Inflammatory macrophage treated with lipopolysaccharide for 4 hours (primary cell): ENCODE results near the gene TAF4B.
"Not testable (repeated sequence)": the region's sequence is repeated elsewhere in the genome, so short reads cannot be mapped to it uniquely, and the experiment has no call there.

Experiments
- DNase-seq: peaks from one replicate; pipeline ENCODE4 v3.0.0-alpha.2; 2020

TAF4B gene

GRCh38 chr18:26237363-26237762, 11.1 kb downstream of the TAF4B start:
- not testable (repeated sequence) for DNase-seq

GRCh38 chr18:26238718-26239117, 12.5 kb downstream of the TAF4B start:
- not testable (repeated sequence) for DNase-seq

DNA sequence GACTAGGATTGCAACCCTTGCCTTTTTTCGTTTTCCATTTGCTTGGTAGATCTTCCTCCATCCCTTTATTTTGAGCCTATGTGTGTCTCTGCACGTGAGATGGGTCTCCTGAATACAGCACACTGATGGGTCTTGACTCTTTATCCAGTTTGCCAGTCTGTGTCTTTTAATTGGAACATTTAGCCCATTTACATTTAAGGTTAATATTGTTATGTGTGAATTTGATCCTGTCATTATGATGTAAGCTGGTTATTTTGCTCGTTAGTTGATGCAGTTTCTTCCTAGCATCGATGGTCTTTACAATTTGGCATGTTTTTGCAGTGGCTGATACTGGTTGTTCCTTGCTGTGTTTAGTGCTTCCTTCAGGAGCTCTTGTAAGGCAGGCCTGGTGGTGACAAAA, 16.1 kb downstream of the TAF4B start:
- not testable (repeated sequence) for DNase-seq

- DNase-seq: not testable (repeated sequence)
These were observed 19.2 kb downstream of the TAF4B start for GRCh38 chr18:26245434-26245833.

GRCh38 chr18:26252411-26252810, 26.2 kb downstream of the TAF4B start:
- no peak for DNase-seq

DNA sequence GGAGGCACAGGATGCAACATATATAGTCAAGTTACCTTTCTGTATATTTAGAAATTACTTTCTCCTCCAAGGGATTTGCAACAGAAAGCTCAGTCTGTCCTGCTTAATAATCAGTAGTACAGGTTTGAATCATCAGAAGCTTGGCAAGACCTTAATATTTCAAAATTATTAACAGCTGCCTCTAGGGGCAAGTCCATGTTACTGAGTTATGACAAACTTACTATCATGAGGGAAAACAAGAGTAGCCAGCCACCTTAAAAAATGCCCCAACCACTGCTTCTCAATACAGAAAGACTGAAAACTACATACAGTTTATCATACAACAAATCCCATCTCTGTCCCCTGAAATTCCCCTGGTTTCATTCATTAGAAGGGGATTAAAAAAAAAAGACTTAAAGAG, 28.6 kb downstream of the TAF4B start:
- DNase-seq: not testable (repeated sequence)

DNA sequence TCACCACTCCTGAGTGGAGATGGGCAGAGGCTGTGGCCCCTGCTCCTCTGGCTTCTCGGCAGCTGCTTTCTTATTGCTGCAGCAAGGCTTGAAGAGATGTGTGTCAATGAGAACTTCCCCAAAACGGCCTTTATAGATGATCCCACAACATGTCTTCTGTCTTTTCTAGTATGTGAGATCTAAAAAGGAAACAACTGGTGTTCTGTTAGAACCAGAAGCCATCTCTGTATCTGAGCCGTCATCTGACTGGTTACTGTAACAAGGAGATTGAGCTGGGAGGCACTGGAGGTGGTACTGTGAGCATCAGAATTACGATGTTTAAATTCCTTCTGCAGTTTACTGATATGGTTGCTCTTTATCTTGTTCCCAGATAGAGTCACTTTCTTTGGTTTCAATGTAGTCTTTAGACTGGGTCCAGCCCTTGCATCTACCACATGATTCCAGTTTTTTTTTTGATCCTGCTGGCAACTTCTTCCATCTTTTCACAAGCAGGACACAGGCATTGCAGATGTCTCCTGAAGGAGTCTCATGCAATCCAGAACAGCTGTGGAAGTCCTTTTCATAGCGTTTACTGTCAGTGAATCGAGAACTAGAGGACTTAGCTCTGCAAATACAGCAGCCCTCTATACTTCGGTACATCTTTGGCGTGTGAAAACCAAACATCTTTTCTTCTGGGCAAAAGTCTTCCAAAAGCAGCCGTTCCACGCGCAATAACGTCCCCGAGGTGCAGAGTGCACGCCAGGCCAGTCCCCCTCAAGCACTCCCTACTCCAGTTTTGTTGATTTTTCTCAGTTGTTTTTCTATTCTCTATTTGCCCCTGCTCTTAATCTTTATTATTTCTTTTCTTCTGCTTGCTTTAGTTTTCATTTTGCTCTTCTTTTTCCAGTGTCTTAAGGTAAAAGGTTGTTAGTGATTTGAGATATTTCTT, 29.7 kb downstream of the TAF4B start:
- peak; percentile 15 for DNase-seq

DNA sequence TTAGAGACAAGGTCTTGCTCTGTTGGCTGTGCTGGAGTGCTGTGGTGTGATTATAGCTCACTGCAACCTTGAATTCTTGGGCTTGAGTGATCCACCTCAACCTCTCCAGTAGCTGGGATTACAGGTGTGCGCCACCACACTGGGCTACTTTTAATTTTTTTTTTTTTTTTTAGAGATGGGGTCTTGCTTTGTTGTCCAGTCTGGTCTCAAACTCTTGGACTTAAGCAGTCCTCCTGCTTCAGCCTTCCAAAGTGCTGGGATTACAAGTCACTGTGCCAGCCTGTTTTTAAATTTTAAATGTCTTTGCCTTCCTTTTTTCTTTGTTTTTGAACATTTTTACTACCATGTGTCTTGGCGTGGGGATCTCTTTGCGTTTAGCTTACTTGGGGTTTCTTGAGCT, 32.5 kb downstream of the TAF4B start:
- no peak for DNase-seq

DNA sequence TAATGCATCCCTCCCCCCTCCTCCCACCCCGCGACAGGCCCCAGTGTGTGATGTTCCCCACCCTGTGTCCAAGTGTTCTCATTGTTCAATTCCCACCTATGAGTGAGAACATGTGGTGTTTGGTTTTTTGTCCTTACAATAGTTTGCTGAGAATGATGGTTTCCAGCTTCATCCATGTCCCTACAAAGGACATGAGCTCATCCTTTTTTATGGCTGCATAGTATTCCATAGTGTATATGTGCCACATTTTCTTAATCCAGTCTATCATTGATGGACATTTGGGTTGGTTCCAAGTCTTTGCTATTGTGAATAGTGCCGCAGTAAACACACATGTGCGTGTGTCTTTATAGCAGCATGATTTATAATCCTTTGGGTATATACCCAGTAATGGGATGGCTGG, 33.2 kb downstream of the TAF4B start:
- DNase-seq: not testable (repeated sequence)

DNA sequence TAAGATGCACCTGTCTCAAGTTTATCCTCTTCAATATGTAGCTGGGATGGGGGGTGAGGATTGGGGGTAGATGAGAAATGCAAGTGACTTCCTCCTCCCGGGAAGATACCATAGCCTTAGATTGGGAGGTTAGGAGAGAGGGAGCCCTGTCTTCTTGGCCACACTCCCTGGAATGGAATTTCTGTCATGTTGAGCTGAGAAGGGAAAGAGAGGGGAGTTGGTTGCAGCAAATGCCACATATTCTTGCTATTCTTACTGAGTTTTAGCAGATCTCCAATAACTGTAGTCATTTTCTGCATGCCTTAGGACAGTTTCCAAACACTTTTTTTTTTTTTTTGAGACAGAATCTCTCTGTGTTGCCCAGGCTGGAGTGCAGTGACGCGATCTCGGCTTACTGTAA, 35.9 kb downstream of the TAF4B start:
- no peak for DNase-seq

DNA sequence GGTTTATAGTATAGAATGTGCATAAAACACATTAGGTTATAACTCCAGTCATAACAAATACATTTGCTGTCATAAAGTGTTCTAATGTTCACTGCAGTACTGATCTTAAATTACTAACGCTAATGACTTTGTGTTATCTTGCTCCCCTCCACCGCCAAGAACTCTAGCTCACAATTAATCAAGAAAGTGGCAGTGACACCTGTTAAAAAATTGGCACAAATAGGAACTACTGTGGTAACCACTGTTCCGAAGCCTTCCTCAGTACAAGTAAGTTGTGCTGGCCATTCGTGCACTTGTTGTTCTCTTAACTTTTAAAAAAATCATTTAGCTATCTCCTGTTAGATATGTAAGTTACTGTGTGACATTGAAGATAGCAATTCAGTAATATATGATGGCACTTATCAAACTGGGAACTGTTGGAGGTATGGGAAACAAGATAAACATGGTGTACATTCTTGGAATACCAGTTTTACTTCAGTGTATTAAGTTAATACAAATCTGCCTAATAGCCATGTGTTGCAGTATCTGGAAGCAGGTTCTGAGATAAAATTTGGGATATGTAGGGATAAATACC, 41.2 kb downstream of the TAF4B start:
- no peak for DNase-seq

DNA sequence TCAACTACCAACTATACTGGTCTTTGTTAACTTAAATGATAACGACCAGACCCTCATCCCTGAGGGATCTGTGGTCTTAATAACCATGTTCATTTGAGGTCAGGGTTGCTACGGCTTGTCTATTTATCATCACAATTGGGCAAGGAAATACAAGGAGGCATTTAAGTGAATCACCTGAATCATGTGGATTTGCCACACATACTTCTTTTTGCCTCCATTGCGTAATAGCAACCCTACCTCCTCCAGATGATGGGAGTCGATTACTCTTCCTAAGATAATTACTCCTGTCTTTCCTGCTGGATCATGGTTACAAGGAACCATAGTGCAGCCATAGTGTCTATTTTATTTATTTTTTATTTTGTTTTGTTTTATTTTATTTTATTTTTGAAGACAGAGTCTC, 42.2 kb downstream of the TAF4B start:
- no peak for DNase-seq

GRCh38 chr18:26271917-26272549, 45.8 kb downstream of the TAF4B start:
- DNase-seq: no peak

- DNase-seq: no peak
These were observed 51.1 kb downstream of the TAF4B start for GRCh38 chr18:26277374-26277773.

DNA sequence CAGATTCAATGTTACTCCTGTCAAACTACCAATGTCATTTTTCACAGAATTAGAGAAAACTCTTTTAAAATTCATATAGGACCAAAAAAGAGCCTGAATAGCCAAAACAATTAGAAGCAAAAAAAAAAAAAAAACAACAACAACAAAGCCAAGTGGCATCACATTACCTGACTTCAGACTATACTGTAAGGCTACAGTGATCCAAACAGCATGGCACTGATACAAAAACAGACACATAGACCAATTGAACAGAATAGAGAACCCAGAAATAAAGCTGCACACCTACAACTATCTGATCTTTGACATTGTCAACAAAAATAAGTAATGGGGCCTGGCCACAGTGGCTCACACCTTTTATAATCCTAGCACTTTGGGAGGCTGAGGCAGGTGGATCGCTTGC, 53.2 kb downstream of the TAF4B start:
- no peak for DNase-seq

DNA sequence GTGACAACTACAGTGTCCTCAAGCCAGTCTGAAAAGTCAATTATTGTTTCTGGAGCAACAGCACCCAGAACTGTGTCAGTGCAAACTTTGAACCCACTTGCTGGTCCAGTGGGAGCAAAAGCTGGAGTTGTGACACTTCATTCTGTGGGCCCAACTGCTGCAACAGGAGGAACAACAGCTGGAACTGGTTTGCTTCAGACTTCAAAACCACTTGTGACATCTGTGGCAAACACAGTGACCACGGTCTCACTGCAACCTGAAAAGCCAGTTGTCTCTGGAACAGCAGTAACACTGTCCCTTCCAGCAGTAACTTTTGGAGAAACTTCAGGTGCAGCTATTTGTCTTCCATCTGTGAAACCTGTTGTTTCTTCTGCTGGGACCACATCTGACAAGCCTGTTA, 59.8 kb downstream of the TAF4B start:
- no peak for DNase-seq

DNA sequence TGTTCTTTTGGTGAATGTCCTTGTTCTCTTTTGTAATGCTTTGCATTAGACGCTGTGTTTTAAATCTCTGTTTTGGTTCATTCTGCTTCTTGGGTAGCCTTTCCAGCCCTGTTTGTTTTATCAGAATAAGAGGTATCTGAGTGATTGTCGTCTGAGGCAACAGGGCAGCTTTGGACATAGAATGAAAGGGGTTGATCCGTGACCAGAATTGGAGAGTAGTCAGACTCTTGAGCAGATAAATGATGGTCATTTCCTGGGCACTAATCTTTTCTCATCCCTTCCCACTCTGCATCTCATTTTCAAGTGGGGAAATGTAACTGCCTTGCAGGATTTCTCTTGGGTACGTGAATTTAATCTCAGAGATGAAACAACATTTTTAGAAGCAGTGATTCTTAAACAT, 61.4 kb downstream of the TAF4B start:
- no peak for DNase-seq

GRCh38 chr18:26290385-26290784, 64.1 kb downstream of the TAF4B start:
- DNase-seq: no peak

DNA sequence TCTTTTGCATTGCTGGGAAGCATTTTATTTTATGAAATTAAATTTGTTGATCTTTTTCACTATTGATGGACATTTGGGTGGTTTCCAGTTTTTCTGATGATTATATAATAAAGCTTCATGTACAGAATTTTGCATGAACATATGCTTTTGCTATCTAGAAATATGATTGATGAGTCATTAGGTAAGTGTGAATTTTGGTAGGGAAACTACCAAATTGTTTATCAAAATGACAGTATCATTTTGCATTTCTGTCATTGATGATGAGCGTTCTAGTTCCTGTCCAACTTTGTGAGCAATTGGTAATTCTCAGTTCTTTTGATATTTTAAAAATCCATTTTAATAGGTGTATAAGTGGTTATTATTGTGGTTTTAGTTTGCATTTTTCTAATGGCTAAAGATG, 67.7 kb downstream of the TAF4B start:
- DNase-seq: no peak

- DNase-seq: no peak
These were observed 71.9 kb downstream of the TAF4B start for GRCh38 chr18:26298107-26298506.

DNA sequence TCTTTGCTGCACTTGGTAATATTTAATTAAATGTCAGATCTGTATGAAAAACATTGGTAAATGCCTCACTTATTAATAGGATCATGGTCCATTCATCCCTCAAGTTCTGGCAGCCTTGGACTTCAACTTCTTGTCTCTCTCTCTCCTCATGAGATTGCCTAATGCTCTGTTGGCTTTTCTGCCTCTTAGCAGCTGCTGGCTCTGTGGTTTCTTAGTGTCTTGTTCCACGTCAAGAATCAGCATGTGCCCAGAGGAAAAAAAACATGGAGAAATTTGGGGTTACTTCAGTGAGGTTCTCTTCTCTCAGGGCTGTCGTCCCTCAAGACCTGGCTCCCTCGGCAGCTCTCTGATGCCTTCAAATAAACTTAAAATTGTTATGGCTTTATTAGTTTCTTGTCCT, 75.4 kb downstream of the TAF4B start:
- DNase-seq: no peak

DNA sequence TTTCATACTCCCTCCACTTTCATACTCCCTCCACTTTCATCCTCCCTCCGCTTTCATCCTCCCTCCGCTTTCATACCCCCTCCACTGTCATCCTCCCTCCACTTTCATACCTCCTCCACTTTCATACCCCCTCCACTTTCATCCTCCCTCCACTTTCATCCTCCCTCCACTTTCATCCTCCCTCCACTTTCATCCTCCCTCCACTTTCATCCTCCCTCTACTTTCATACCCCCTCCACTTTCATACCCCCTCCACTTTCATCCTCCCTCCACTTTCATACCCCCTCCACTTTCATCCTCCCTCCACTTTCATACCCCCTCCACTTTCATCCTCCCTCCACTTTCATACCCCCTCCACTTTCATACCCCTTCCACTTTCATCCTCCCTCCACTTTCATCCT, 77.0 kb downstream of the TAF4B start:
- DNase-seq: not testable (repeated sequence)

- DNase-seq: no peak
These were observed 78.3 kb downstream of the TAF4B start for GRCh38 chr18:26304511-26304910.

GRCh38 chr18:26307161-26307773, 81.0 kb downstream of the TAF4B start:
- peak; percentile 30 for DNase-seq
